Gastroesophageal sphincter (tissue), 3 donors: ENCODE measurements around the gene ZP4.

Experiments used
- CTCF ChIP-seq, 4 experiments: fragments of 200-600 bp in 2 of 4; fragments of 450-650 bp in 2 of 4; sonication (generic) in 1 of 4; IDR thresholded peaks; one replicate each; pipeline ENCODE4 v1.5.1; 2017 to 2019; ENCODE audit warnings: antibody characterized with exemption in 4 of 4, mild to moderate bottlenecking in 2 of 4, moderate library complexity in 2 of 4
- EP300 ChIP-seq: sonication (generic); formaldehyde crosslinking; IDR thresholded peaks from one replicate; pipeline ENCODE4 v1.6.1; 2017; ENCODE audit warnings: antibody characterized with exemption, mild to moderate bottlenecking
- POLR2A ChIP-seq, 2 donors: fragments of 450-650 bp; IDR thresholded peaks; one replicate each; pipeline ENCODE4 v1.6.1; 2017; ENCODE audit warnings: antibody characterized with exemption in 2 of 2, mild to moderate bottlenecking in 2 of 2, moderate library complexity in 1 of 2
- POLR2AphosphoS5 ChIP-seq: sonication (generic); formaldehyde crosslinking; IDR thresholded peaks from one replicate; pipeline ENCODE4 v1.6.1; 2017; ENCODE audit warnings: antibody characterized with exemption

GRCh38 chr1:237838904-237839534 lies 51.7 kb downstream of the ZP4 start:
- TF ChIP-seq POLR2A (IDR thresholded peaks at IDR 0.05) (no peak), CTCF (IDR thresholded peaks at IDR 0.05) (no peak), EP300 (no peak), POLR2AphosphoS5 (no peak)
